GM18517 (cell line): ENCODE measurements around the gene FERMT3.

Source experiments
- ATAC-seq: cut with Tn5 transposase; IDR thresholded peaks from one replicate; pipeline ENCODE4 v1.9.1; 2021; ENCODE audit warnings: mild to moderate bottlenecking, moderate library complexity; ENCODE audit not compliant: unreplicated experiment

Gene FERMT3

DNA sequence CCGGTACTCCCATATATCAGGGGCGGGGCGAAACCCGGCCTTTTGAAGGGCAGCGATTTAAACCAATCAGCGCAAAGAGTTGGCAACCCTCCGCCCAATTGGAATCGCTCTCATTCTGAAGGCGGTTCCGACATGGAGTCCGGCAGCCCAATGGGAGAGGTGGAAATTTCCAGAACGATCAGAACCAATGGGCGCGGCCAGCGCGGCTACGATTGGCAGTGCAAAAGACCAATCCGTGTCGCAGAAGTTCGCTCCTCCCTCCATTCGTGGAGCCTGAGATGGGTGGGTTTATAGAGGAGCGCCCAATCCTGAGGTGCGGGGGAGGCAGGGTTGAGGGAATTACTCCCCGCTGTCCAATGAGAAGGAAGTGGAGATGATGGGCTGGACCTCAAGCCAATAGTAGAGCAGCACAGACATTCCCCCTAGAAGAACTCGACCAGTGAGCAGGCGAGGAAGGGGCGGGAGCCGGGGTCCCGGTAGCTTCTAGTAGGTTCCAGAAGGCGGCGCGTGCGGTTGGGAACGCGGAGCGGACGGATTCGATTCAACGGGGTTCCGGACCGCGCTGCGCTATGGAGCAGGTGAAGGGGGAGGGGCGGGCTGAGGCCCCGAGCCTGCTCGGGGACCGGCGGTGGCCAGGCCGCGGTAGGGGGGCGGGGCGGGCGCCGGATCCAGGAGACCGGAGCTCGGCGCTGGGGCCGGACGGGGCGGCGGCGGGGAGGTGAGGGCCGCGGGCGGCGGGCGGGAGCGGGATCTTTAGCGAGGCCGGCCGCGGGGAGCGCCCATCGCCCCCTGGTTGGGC lies 20.6 kb upstream of the FERMT3 start, which contains the start of gene STIP1:
TSS of gene STIP1 (plus strand) at position 479 of the 799 bp plus-strand sequence. CDS start at position 570, 91 bp downstream.
- peak; percentile 89 for ATAC-seq

DNA sequence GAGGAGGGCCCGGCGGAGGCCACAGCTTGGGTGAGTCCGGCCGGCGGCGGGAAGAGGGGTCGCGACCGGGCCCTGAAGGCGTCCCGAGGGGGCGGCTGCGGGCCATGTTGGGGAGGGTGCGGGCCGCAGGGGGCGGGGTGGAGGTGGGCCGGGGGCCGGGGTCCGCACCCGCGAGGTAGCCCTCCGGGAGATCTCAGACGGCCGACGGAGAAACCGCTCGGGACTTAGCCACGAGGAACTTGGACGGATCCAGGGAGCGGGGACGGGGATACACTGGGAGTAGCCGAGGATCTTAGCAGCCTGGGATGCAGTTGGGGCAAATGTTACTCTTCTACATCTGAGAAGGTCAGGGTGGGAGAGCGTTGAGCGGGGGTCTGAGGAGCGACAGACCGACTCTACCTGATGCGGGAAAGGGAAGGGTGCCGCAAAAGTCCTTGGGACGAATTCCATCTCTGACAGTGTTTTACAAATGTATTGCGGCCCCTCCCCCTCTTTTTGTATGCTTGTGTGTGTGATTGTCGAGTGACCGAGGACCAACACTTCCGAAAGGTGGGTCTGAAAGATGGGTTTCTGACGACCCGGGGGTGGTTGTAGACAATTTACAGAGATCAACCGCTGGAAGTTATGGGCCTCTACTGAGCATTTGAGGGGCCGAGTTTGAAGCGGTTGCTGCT lies 19.9 kb upstream of the FERMT3 start:
- ATAC-seq, result no peak

DNA sequence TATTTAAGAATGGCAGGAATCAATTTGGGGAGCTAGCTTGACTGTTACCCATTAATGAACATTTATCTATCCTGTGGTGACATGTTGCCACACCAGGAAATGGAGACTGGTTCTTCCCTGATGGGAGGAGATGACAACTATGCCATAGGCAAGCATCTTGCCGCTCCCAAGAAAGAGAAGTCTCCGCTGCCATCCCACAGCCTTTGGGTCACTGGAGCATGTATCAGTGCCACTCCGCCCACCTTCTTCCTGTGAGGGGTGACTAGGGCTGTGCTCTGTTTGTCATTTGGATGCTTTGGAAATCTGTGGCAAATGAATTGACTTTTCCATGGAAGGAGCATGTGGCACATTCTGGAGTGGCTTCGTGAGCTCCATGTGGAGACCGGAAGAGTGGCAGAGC lies 14.1 kb upstream of the FERMT3 start:
- ATAC-seq, result no peak

DNA sequence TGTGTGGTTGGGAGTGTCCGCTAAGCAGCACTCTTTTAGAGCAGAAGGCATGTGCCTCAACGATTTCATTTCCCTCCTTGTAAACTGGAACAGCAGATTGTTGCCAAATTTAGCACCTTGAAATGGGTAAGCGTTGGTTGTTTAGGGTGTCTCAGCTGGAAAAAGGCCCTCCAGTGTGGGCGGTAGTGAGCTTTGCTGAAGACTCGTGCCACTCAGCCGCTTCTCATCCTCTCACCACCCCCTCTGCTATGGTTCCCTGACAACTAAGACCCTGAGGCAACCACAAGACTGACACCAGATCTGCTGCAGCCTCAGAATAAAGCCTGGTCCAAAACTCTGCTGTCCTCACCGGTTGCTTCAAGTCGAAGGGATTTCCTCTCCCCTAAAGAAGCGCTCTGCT lies 9.9 kb upstream of the FERMT3 start:
- no peak for ATAC-seq

DNA sequence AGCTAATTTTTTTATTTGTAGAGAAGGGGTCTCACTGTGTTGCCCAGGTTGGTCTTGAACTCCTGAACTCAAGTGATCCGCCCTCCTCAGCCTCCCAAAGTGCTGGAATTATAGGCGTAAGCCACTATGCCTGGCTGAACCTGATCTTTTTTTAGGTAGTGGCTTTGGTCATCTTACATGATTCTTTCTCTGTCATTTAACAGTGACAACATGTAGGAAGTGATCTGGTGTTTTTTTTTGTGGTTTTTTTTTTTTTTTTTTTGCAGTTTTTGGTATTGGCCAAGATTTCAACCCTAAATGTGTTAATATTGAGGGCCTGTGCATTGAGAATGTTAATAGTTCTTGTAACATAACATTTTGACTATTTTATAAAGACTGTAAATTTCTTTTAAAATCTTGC lies 8.0 kb upstream of the FERMT3 start:
- ATAC-seq, result no peak

DNA sequence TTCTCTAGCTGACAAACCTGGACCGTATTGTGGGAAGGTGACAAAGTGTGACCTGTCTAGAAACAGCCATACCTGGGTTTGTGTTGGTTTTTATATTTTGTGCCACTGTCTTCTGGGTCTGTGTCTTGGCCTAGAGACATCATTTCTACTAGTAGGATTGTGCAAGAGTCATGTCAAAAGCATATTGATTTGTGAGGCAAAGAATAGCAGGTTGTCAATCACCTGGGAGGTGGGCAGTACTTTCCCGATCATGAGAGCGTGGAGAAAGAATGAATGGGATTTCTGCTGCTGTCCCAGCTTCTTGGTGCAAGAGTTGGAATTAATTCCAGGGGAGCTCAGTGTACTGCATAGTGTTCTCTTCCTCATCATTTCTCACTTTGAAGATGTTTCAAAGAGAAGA lies 5.0 kb upstream of the FERMT3 start:
- ATAC-seq, result no peak

DNA sequence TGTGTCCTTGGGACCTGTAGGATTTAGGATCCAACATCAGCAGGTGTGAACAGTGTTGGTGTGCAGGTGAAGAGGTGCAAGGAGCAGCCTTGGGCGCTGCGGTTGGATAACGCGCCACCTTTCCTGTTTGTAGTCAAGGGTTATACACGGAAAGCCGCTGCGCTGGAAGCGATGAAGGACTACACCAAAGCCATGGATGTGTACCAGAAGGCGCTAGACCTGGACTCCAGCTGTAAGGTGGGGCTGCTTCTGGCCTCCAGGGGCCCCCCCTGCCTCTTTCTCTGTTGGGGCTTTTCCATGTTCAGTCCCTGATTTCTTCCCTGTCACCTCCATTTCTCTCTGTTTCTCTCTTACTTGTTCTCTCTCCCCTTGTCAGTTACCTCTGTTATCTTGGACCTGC lies 3.5 kb upstream of the FERMT3 start:
- no peak for ATAC-seq

DNA sequence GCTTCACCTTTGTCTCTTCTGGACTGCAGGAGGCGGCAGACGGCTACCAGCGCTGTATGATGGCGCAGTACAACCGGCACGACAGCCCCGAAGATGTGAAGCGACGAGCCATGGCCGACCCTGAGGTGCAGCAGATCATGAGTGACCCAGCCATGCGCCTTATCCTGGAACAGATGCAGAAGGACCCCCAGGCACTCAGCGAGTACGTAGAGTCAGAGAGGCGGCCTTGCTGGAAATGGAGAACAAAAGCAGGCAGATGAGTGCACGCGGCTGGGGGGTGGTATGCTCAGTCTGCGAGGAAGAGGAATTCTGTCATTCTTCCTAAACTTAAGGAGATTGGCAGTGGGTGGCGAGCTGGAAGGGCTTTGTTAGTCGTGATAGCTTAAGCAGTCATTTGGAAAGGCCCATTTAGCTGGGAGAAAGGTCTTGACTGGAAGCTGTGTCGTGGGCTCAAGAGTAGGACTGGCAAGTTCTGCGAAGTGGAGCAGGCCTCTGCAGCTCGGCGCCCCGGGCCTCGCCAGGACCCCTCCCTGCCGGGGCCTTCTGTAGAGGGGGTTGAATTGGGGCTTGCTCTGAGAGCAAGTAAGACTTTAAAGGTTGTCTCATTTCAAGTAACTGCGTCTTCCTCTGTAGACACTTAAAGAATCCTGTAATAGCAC lies 3.0 kb upstream of the FERMT3 start:
- ATAC-seq, result no peak

DNA sequence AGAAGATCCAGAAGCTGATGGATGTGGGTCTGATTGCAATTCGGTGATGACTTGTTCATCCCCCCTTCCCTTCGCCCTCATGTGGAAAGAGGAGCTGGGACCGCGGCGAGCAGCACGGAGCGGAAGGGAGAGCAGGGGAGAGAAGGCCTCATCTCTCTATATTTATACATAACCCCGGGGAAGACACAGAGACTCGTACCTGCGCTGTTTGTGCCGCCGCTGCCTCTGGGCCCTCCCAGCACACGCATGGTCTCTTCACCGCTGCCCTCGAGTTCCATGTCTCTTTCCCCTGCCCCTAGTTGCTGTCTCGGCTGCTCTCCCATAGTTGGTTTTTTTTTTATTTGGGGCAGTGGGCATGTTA lies 2.5 kb upstream of the FERMT3 start:
- no peak for ATAC-seq

DNA sequence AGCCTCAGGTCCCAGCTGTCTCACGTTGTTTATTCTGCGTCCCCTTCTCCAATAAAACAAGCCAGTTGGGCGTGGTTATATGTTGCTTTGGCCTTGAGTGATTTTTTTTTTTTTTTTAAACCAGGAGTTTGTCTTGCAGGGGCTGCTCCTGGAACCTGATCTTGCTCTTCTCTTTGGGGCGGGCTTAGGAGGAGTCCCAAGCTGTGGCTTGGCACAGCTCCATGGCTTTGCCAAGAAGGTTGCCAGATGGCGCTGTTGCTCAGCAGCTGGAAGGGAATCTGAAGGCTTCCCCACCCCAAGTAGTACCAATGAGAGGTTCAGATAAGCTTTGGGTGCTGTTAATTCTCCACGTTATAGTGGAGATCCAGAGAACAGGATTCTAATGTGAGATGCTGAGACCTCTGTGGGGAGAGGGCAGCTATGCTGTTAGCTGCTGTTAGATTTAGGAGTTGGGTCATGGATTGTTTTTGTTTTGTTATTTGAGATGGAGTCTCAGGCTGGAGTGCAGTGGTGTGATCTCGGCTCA lies 2.0 kb upstream of the FERMT3 start:
- no peak for ATAC-seq

DNA sequence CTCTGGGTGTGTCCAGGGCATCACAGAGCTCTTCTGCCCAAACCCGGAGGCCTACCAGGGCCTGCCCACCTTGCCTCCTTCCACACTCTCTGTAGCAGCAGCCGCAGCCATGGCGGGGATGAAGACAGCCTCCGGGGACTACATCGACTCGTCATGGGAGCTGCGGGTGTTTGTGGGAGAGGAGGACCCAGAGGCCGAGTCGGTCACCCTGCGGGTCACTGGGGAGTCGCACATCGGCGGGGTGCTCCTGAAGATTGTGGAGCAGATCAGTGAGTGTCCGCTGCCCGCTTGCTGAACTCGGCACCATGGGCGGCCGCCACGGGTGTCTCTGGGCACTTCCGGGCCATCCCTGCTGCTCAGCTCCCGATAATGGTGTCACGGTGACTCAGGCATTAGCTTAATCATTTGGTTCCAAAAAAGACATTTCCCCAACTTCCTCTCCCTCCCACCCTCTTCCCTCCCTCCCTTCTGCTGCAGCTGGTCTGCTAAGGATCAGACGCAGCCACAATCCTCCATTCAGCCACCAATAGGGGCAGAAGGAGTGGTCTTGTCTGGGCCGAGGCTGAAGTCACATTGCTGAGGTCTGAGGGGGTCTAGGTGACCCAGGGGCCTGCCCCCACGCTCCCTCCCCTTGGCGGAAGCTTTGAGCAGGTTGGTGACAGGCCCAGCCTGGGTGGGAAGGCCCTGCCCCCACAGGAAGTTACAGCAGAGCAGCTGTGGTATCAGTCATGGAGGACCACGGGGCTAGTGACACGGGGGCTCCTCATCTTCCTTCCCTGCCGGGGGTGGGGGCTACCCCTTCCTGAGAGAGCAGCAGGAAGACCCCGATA lies 950 bp downstream of the FERMT3 start:
- peak; percentile 47 for ATAC-seq

DNA sequence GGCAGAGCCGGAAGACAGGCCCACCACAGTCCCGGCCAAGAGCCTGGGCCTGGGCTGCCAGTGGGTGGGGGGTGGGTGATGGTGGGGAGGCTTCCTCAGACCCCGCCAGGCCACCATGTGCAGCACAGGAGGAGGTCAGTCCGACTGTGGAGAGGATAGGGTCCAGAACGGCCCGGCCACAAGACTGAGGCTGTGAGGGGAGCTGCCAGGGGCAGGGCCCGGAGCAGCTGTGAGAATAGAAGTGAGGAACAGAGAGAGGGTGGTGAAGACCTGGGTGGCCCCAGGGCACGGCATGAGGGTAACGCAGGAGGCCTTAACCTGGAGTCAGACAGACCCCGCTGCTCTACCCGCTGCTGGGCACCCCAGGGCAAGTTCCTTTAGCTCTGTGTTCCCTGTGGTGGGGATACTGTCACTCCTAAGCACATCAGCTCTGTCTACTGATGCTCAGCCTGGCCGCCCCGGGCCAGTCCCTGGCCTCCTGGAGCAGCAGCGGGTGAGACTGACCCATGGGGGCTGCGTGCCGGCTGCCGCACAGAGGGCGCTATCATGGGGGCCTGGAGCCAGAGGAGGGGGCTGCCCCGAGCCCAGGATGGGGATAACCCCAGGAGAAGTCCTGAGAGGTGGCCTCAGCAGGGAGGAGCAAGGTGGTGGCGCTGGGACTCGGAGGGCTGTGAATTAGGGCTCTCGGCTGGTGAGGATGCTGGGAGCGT lies 1.7 kb downstream of the FERMT3 start:
- no peak for ATAC-seq

DNA sequence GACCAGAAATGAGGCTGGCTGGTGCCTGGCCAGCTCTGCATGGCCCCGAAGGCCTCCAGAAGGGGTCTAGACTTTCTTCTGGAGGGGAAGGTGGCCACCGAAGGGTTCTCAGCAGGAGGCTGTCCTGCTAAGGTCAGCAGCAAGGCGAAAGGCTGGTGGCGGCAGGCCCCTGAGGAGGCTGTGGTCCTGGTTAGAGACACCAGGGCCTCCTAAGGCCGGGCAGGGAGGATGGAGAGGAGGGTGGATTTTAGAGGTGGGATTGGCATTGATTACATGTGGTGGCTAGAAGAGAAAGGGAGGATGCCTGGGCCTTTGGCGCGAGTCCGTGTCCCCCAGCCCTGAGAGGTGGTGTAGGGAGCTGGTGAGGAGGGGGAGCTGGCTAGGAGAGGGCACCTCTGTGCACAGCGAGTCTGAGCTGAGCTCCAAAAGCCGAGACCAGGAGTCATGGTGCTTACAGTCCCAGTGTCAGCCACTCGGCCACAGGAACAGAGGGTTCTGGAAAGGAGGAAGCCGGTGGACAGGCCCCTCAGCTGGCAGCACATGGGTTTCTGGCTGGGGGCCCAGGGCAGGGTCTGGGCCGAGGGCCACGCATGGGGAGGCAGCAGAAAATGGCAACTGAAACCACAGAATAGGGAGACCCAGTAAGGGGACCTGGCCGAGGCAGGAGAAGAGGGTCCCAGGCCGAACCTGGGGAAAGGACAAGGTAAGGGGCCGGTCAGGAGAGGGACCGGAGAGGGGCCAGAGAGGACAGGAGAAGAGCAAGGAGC lies 2.5 kb downstream of the FERMT3 start:
- ATAC-seq, result no peak

DNA sequence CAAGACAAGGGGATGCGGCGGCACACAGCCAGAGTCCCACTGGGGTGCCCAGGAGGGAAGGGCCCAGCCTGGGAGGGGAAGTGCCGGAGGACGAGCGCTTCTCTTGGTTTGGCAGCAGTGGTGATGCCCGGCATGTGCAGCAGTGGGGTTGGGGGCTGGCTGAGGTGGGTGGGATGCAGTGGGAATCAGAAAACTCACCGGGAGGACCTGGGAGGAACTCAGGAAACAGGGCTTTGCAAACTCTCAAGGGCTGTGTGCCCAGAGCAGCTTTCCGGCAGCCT lies 3.0 kb downstream of the FERMT3 start:
- no peak for ATAC-seq

DNA sequence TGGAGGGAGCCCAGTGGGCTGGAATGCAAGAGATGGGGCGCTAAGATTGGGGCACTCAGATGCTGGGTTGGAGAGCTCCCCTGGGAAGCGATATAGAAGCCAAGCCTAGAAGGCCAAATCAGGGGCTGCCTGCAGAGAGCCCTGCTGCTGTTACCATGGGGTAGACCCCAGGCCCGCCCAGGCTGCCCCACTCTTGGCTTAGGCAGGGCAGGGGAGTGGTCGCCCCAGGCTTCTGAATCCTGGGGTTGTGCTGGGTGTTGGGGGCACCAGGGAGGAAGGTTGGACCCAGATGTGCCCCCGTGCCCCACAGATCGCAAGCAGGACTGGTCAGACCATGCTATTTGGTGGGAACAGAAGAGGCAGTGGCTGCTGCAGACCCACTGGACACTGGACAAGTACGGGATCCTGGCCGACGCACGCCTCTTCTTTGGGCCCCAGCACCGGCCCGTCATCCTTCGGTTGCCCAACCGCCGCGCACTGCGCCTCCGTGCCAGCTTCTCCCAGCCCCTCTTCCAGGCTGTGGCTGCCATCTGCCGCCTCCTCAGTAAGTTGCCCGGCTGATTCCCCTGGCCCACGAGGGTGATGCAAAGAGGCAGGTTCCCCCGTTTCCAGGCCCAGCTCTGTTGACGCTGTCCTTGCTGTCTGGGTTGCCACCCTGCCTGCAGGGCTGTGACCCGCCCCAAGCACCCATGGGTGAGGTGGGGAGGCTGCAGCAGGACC lies 3.9 kb downstream of the FERMT3 start:
- no peak for ATAC-seq

DNA sequence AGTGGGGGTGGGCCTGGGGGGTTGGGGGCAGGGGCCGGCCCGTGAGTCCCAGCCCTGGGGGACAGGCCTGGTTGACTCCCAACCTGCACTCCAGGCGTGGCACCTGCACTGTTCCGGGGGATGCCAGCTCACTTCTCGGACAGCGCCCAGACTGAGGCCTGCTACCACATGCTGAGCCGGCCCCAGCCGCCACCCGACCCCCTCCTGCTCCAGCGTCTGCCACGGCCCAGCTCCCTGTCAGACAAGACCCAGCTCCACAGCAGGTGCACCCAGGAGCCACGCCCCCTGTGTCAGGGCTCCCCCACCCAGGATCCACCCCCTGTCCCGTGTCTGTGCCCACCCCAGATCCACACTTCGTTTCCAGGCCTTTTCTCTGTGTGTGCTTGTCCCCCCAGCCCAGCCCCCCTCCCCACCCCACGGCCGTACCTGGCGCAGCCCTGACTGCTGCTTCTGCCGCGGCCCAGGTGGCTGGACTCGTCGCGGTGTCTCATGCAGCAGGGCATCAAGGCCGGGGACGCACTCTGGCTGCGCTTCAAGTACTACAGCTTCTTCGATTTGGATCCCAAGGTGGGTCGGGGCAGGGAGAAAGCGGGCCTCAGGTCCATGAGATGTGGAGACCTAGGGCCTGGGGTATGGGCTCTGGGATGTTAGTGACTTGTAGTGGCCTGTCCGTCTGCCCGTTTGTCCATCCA lies 4.8 kb downstream of the FERMT3 start:
- ATAC-seq, result no peak

DNA sequence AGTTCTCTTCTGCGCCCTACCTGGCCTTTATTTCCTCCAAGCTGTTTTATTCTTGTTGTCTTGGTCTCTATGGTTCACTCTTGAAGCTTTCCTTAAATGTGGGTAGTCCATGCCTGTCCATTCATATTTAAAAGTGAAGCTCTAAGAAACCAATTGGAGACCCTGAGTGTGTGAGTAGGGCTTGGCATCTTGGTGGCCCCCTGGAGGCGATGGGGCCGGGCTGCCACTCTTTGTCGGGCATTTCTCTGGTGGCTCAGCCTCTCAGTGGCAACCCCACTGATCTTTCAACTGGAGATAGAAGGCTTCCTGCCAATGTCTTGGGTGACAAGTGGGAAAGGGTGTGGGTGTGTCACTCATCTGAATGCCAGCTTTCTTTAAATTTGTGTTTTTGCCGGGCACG lies 10.4 kb downstream of the FERMT3 start:
- no peak for ATAC-seq

DNA sequence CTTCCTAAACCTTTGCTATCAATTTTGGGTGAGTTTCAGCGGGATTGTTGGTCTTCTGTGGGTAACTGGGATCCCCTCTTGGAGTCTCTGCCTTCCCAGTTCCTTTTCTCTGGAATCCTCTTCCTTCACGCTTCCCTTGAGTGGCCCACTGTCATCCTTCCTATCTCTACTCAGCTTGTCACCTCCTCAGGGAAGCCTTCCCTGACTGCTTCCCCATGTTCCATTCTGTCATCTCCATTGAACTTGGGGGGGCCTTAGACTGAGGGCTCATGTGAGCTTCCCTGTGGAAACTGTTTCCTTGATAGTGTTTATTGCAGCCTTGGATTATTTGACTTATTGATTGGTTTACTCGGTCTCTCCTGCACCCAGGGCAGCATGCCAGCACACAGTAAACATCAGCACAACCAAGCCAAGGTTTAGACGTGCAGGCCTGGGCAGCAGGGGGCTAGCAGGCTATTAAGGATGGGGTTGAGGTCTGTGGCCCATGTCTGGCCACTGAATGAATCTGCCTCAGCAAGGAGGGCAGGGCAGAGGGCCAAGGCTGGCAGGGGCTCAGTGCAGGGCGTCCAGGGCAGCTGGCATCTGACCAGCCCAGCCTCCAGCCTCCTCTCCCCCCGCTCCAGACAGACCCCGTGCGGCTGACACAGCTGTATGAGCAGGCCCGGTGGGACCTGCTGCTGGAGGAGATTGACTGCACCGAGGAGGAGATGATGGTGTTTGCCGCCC lies 12.3 kb downstream of the FERMT3 start:
- ATAC-seq, result no peak
